Hepatocyte (in vitro differentiated cells): Measurements from ENCODE around the gene MOB3B.

Source experiments
- EZH2 ChIP-seq: fragments of 200-600 bp; sonication (generic); IDR thresholded peaks from 2 replicates; pipeline ENCODE4 v1.6.1; 2016; ENCODE audit warnings: antibody characterized with exemption, mild to moderate bottlenecking, borderline replicate concordance
- EZH2phosphoT487 ChIP-seq: fragments of 200-600 bp; sonication (generic); IDR thresholded peaks from one replicate; pipeline ENCODE4 v1.6.1; 2018; ENCODE audit warnings: antibody characterized with exemption, mild to moderate bottlenecking, low read depth, moderate library complexity; ENCODE audit not compliant: unreplicated experiment, severe bottlenecking
- TF ChIP-seq, protein P1 (sequence below): fragments of 200-600 bp; sonication (generic); IDR thresholded peaks from 2 replicates; pipeline ENCODE4 v1.5.1; 2016; ENCODE audit warnings: antibody characterized with exemption, mild to moderate bottlenecking; ENCODE audit not compliant: poor library complexity

DNA sequence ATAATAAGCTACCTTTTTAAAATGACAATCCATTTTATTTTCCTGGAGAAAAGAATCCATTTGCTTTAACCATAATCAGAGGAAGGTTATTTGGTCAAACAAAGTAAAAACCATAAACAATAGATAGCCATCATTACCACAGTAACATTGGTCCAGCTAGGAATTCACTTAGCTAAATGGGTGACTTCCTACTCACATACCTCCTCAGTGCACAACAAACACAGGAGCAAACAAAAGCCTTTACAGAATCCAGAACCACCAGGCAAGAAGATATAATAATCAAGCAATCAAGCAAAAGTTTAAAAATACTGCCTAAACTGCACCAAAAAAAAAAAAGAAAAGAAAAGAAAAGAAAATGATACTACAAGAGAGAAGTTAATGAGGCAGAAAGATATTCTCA lies 6.5 kb downstream of the MOB3B start:
- TF ChIP-seq, protein P1, sequence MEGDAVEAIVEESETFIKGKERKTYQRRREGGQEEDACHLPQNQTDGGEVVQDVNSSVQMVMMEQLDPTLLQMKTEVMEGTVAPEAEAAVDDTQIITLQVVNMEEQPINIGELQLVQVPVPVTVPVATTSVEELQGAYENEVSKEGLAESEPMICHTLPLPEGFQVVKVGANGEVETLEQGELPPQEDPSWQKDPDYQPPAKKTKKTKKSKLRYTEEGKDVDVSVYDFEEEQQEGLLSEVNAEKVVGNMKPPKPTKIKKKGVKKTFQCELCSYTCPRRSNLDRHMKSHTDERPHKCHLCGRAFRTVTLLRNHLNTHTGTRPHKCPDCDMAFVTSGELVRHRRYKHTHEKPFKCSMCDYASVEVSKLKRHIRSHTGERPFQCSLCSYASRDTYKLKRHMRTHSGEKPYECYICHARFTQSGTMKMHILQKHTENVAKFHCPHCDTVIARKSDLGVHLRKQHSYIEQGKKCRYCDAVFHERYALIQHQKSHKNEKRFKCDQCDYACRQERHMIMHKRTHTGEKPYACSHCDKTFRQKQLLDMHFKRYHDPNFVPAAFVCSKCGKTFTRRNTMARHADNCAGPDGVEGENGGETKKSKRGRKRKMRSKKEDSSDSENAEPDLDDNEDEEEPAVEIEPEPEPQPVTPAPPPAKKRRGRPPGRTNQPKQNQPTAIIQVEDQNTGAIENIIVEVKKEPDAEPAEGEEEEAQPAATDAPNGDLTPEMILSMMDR = no peak
- TF ChIP-seq EZH2 (no peak), EZH2phosphoT487 (no peak)
